Fibroblast of lung (primary cell): ENCODE results near the gene PTCRA. TPM values are rescaled to one million over a fixed set of nuclear protein-coding genes. Genes with fewer than 3 reads are reported as not detected.

Source experiments
- DNase-seq, 2 donors: peaks; one replicate each; pipeline versions ENCODE4 v3.0.0 to v3.0.0-alpha.2; 2010; ENCODE audit warnings: low read depth in 2 of 2
- H2AFZ ChIP-seq: 2 replicates; pipeline ENCODE4 v1.5.1; 2012; ENCODE audit warnings: low read length, control low read depth, inconsistent platforms
- H3K27ac ChIP-seq: 2 replicates; pipeline ENCODE4 v1.5.1; 2011; ENCODE audit warnings: low read length, control low read depth; ENCODE audit not compliant: insufficient read depth
- H3K27me3 ChIP-seq: 2 replicates; pipeline ENCODE4 v1.5.1; 2011; ENCODE audit warnings: mild to moderate bottlenecking, low read length; ENCODE audit not compliant: control insufficient read depth, insufficient read depth
- H3K36me3 ChIP-seq: 2 replicates; pipeline ENCODE4 v1.5.1; 2011; ENCODE audit warnings: low read length; ENCODE audit not compliant: control insufficient read depth, insufficient read depth
- H3K4me1 ChIP-seq: 2 replicates; pipeline ENCODE4 v1.5.1; 2011; ENCODE audit warnings: low read length; ENCODE audit not compliant: control insufficient read depth, insufficient read depth; ENCODE audit errors: extremely low read depth
- H3K4me2 ChIP-seq: 2 replicates; pipeline ENCODE4 v1.5.1; 2011; ENCODE audit warnings: low read length, control low read depth; ENCODE audit not compliant: insufficient read depth; ENCODE audit errors: extremely low read depth
- H3K4me3 ChIP-seq, 4 experiments: fragments of 200-600 bp in 1 of 4; sonication (generic) in 1 of 4; replicated peaks in 1 of 4; 2 replicates each; pipeline ENCODE4 v1.5.1; 2011 to 2016; ENCODE audit warnings: low read length in 4 of 4, low read depth in 3 of 4, mild to moderate bottlenecking in 3 of 4, control low read depth in 2 of 4, inconsistent platforms in 1 of 4, mixed read lengths in 1 of 4; ENCODE audit not compliant: insufficient read depth in 1 of 4; ENCODE audit errors: control extremely low read depth in 1 of 4
- H3K79me2 ChIP-seq: 2 replicates; pipeline ENCODE4 v1.5.1; 2012; ENCODE audit warnings: mild to moderate bottlenecking, low read length, inconsistent platforms; ENCODE audit not compliant: control insufficient read depth, insufficient read depth
- H3K9ac ChIP-seq: 2 replicates; pipeline ENCODE4 v1.5.1; 2011; ENCODE audit warnings: mild to moderate bottlenecking, low read length, control low read depth; ENCODE audit not compliant: insufficient read depth
- H3K9me3 ChIP-seq: 2 replicates; pipeline ENCODE4 v1.5.1; 2012; ENCODE audit warnings: low read depth, low read length; ENCODE audit not compliant: control insufficient read depth, insufficient read depth
- H4K20me1 ChIP-seq: 2 replicates; pipeline ENCODE4 v1.5.1; 2011; ENCODE audit warnings: low read length; ENCODE audit not compliant: control insufficient read depth, insufficient read depth; ENCODE audit errors: extremely low read depth
- CTCF ChIP-seq, 2 donors: IDR thresholded peaks in 1 of 2; conservative IDR thresholded peaks in 1 of 2; 1 replicate in 1 of 2; 2 replicates in 1 of 2; pipeline ENCODE4 v1.5.1; 2011 to 2012; ENCODE audit warnings: low read length in 2 of 2, control low read depth in 1 of 2, inconsistent platforms in 1 of 2, low read depth in 1 of 2, mild to moderate bottlenecking in 1 of 2
- EZH2 ChIP-seq: IDR thresholded peaks from 2 replicates; pipeline ENCODE4 v1.5.1; 2012; ENCODE audit warnings: low read length, control low read depth, mild to moderate bottlenecking; ENCODE audit errors: missing control alignments
- polyA plus RNA-seq, 2 donors: library from polyadenylated mRNA; depleted of rRNA in 1 of 2; stranded (reverse) in 1 of 2; unstranded in 1 of 2; fragments of >200 nt; gene quantifications; 2 replicates each; pipeline ENCODE4 v1.2.1, GENCODE V29; 2011 to 2012; ENCODE audit warnings: missing spikeins in 1 of 2
- total RNA-seq: library from RNA; depleted of rRNA; stranded (reverse); fragments of >200 nt; gene quantifications from 2 replicates; pipeline ENCODE4 v1.2.1, GENCODE V29; 2014

Gene PTCRA
- total and polyA plus RNA-seq, 2 donors (not counting 1 experiment from before 2014, with no cell fraction given) = not detected

- H2AFZ ChIP-seq = no peak overlapping the region
- DNase-seq = no peak
- H3K4me3 ChIP-seq = no peak overlapping the region
- no peak overlapping the region for H3K27ac ChIP-seq
- no peaks in the 10 kb centered on the region for H3K79me2 ChIP-seq
- H4K20me1 ChIP-seq = no peaks in the 10 kb centered on the region
- H3K36me3 ChIP-seq = no peaks in the 10 kb centered on the region
- H3K4me1 ChIP-seq = no peaks in the 10 kb centered on the region
- H3K9ac ChIP-seq = no peak overlapping the region
- no peak for TF ChIP-seq EZH2
- no peak for TF ChIP-seq CTCF (conservative IDR thresholded peaks at IDR 0.05 in 1 of 2, IDR thresholded peaks at IDR 0.05 in 1 of 2; ENCODE audit: low read depth in 1 of 2, low read length in 2 of 2)
- no peak overlapping the region for H3K4me2 ChIP-seq
- H3K27me3 ChIP-seq = no peaks in the 10 kb centered on the region
- H3K9me3 ChIP-seq = no peaks in the 10 kb centered on the region
These were observed 1.3 kb upstream of the PTCRA start for GRCh38 chr6:42914546-42914945.

- H3K27ac ChIP-seq = no peak overlapping the region
- H3K36me3 ChIP-seq = no peaks in the 10 kb centered on the region
- TF ChIP-seq EZH2 = no peak
- no peak for TF ChIP-seq CTCF (conservative IDR thresholded peaks at IDR 0.05 in 1 of 2, IDR thresholded peaks at IDR 0.05 in 1 of 2; ENCODE audit: low read depth in 1 of 2, low read length in 2 of 2)
- no peaks in the 10 kb centered on the region for H3K79me2 ChIP-seq
- H3K27me3 ChIP-seq = no peaks in the 10 kb centered on the region
- H3K9me3 ChIP-seq = no peaks in the 10 kb centered on the region
- H3K4me1 ChIP-seq = no peaks in the 10 kb centered on the region
- DNase-seq = no peak
- no peak overlapping the region for H3K4me2 ChIP-seq
- no peak overlapping the region for H3K9ac ChIP-seq
- no peak overlapping the region for H3K4me3 ChIP-seq
- H4K20me1 ChIP-seq = no peaks in the 10 kb centered on the region
- no peak overlapping the region for H2AFZ ChIP-seq
These were observed 435 bp downstream of the PTCRA start for GRCh38 chr6:42916288-42916687.

GRCh38 chr6:42921801-42922200 lies 5.9 kb downstream of the PTCRA start:
- no peak for TF ChIP-seq EZH2
- no peak for TF ChIP-seq CTCF (conservative IDR thresholded peaks at IDR 0.05 in 1 of 2, IDR thresholded peaks at IDR 0.05 in 1 of 2; ENCODE audit: low read depth in 1 of 2, low read length in 2 of 2)
- Histone ChIP-seq H3K27me3 (no peaks in the 10 kb centered on the region), H3K36me3 (no peaks in the 10 kb centered on the region), H3K4me3 (no peak overlapping the region), H4K20me1 (no peaks in the 10 kb centered on the region), H3K79me2 (no peaks in the 10 kb centered on the region), H3K27ac (no peak overlapping the region), H3K9me3 (no peaks in the 10 kb centered on the region), H2AFZ (no peak overlapping the region), H3K4me2 (no peak overlapping the region), H3K4me1 (no peaks in the 10 kb centered on the region), H3K9ac (no peak overlapping the region)
- DNase-seq = no peak
